GM19238 (cell line): ENCODE results near the gene STXBP4.

Experiments
- DNase-seq: peaks from one replicate; pipeline ENCODE4 v3.0.0; 2011; ENCODE audit warnings: low spot score; ENCODE audit not compliant: insufficient read length

STXBP4 gene

GRCh38 chr17:55116440-55116914 is 147.9 kb downstream of the STXBP4 start:
- no peak for DNase-seq

- DNase-seq, result no peak
These were observed 148.6 kb downstream of the STXBP4 start for GRCh38 chr17:55117164-55117563.

DNA sequence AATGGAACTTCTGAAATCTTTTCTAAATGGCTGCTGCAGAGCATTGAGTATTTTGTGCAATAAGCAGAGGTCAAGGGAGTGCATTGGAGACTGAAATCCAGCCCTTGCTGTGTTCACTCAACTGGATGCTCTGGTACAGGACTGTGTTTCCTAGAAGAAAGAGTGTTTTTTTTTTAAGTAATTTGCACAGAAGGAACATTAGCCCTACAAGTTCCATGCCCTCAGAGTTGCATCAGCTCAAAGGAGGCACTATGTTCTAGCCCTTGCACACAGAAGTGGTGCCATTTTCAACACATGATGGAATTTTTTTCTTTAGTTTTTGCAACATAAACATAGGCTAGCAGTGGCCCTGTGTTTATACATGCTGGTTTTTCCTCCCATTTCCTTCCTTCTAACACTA is 152.1 kb downstream of the STXBP4 start:
- DNase-seq, result no peak

DNA sequence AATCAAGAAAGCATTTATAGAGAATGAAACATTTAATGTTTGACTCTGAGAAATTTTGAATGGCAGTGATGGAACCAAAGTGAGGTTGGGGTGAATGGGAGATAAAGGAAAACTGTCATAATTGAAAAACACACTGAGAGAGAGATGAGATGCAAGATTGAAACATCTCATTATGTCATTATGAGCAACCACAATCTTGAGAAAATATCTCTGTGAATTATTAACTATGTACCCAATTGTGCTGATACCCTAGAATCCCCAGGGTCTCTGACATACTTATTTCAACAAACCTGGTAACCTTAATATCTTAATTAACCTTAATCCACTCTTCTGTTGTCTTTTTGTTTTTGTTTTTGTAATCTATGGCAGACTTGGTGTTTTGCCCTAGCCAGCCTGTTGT is 152.7 kb downstream of the STXBP4 start:
- no peak for DNase-seq

DNA sequence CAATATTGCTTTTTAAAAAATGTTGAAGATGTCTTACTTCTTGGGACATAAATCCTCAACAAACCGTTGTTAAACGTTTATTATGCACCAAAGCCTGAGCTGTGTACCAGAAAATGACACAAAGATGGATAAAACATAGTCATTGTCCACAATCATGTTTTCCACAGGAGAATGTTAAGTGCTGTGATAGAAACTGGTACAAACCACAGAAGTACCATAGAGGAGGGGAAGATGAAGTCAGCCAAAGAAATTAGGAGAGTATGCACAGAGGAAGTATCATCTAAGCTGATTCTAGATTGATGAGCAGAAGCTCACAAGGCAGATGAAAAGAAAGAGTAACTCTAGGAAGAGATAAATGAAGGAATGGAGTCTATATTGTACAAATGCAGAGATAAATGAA is 153.5 kb downstream of the STXBP4 start:
- no peak for DNase-seq

GRCh38 chr17:55124730-55125360 is 156.3 kb downstream of the STXBP4 start:
- no peak for DNase-seq

DNA sequence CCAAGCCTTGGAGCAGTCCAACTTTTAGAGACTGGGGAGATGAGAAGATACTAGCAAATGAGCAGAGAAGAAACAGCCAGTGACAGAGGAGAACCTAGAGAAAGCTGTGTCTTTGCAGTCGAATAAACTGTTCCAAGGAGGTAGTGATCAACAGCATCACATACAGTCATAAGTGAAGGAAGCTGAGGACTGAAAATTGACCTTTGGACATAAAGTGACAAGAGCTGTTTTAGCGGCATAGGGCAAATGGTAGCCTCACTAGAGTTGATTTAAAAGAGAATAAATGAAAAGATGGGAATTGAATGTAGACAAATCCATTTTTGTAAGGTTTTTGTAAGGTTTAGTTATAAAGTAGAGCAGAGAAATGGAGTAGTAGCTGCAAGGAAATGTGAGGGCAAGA is 165.0 kb downstream of the STXBP4 start:
- no peak for DNase-seq

DNA sequence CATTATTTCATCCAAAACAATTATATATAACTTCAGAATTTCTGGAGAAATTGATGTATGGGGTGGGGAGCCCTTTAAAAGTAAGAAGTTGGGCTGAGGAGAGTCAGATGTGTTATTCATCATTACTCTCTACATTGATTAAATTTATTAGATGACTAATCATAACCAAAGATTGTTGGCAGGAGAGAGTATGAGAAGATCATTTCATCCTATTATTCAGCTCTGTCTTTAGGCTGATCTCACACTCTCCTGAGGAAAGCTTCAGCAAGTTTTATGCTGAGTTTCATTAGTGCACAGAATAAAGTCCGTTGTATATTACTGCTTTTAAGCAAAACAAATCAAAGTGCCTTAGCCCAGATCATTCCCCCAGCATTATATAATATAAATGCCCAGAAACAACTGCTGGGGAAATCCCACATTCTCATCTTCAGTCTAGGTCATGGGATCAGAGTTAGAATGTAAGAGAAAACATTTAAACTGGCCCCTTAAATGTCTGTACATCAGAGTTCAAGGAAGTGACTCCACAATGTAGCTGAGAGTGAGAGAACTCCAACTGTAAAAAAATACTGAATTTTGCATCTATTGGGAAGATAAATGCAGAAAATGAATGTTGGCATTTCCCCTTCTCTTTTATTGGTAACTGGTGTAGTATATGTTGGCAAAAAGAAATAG is 166.1 kb downstream of the STXBP4 start:
- no peak for DNase-seq

DNA sequence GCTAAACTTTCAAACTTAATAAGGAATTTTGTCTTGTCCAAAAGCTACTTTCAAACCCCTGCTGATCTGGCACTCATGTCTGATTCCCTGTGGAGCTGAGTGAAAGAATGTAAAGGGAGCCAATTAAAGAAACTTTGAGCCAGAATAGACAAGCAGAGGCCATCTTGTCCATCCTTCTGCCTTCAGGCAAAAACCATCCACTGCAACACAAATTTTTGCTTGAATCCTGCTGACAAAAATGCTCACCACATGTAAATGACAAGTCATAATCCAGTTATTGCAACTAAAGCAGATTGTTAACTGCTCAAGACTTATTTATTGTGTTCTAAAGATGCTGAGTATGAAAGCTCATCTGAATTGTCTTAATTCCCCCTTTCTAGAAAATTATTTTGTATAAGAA is 172.2 kb downstream of the STXBP4 start:
- DNase-seq, result no peak

GRCh38 chr17:55144518-55144917 is 176.0 kb downstream of the STXBP4 start:
- no peak for DNase-seq

DNA sequence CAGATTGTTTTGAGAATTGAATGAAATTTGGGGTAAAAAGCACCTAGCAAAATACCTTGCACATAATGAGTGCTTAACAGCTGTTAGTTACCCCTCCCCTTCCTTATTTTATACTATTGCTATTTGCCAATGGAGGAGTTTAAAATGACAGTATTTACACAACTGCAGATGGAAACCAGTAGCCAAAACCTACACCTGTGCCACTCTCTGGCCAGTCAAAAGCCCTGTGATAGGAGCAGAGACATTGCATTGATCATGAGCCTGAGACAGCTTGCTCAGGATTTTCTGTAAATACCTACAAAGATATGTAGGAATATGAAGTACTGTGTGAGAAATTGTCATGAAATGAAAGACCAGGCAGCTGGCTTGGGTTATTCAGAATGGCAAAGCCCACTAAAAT is 180.9 kb downstream of the STXBP4 start:
- DNase-seq, result no peak

- no peak for DNase-seq
These were observed 183.7 kb downstream of the STXBP4 start for GRCh38 chr17:55152236-55152635.

DNA sequence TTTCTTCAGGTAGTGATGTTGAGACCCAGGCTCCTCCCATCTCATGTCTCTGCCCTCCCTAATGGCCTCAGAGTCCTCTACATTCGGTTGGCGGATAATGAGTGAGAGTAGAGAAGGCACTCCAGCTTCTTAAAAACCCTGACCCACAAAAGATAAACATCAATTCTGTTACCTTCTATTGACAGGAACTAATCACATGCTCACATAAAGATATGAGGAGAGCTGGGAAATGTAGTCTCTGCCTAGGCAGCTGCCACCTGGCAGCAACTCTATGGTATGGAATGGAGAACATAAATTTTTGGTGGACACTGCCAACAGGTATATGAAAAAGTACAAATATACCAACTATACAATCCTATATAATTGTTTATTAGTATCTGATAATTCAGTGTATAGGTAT is 185.5 kb downstream of the STXBP4 start:
- no peak for DNase-seq

DNA sequence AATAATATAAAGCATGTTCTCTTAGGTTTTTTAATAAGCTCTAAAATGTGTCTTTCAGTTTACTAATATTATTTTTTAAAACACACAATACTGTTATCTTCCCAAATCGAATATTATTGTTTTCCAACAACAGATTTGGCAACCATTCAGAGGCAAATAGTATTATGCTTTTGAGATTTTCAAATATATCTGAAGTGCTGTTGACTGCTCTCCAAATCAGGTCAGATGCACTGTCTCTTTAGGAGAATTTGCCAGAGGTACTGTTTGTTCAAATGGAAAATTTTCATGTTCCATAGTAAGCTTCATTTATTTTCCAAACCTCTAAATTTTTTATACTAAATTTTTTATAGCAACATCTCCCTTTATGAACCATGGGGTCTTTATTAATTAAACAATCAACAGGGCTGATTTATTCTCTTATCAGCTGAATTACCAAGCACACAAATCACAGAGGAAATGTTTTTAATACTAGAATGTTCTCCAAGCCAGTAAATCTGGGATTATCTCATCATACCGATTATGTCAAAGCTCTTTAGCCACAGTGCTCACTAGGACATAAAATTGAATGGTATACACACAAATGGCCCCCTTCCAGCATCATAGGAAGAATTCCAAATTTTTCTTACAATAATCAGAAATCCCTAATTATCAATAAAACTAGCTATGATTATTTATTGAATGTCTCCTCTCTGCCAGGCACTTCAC is 187.4 kb downstream of the STXBP4 start:
- DNase-seq, result no peak

GRCh38 chr17:55157165-55157564 is 188.6 kb downstream of the STXBP4 start:
- no peak for DNase-seq

DNA sequence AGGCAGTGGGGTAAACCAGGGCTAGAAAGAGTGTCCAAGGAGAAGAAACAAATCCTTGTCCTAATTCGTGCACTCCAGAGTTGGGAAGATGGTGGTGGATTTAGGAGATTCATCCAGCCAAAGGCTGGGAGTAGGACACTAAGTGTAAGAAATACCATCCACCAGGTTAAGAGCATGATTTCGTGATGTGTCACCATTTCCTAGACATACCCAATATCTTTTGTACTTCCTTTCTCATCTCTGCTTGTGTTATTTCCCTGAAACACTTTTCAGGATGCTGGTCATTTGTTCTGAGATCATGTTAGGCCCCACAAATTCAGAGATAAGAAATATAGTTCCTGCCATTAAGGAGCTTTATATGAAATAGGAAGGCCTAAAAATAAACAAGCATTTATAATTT is 189.9 kb downstream of the STXBP4 start:
- no peak for DNase-seq

GRCh38 chr17:55159251-55159650 is 190.7 kb downstream of the STXBP4 start:
- no peak for DNase-seq

DNA sequence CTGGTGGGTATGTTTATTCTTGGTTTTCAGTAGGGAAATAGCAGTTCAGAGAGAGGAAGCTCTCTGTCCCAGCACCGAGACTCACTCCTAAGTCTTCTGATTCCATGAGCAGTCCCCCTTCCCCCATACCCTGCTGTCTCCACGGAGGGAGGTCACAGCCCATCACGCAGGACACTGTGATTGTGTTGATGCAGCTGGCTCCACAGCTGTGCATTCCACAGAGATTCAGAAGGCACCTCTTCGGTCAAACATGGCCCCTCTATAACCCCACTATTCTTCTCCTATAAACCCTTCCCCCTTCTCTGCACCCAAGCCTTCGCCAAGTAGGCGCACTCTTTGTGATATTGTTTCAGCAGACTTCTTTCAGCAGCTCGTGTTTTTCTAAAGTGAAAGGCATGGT is 191.9 kb downstream of the STXBP4 start:
- no peak for DNase-seq

DNA sequence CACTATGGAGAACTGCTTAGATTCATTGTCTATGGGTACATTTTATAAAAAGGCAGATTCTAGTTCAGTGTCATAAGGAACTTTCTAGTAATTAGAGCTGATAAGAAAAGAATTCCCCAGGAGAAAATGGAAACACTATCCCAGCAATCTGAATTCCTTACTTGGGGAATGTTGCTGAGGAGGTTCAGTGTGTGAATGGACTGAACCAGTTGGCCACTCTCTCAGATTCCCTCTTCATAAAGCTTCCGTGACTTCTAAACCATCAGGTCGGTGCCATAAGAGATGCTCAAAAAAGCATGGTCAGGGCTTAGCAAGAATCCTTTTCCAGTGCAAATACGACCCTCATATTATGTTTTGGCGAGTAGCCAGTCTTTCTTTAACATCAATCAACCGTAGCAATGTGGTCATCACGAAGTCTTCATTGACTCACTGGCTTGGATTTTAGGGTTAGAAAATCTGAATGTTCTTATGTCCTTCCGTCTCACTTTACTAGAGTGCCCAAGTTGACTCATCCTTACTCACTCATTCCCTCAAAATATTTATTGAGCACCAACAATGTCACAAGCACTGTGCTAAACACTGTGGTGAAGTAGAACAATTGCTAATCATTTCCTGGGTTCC is 193.5 kb downstream of the STXBP4 start:
- DNase-seq, result no peak

GRCh38 chr17:55162556-55162946 is 194.0 kb downstream of the STXBP4 start:
- no peak for DNase-seq

DNA sequence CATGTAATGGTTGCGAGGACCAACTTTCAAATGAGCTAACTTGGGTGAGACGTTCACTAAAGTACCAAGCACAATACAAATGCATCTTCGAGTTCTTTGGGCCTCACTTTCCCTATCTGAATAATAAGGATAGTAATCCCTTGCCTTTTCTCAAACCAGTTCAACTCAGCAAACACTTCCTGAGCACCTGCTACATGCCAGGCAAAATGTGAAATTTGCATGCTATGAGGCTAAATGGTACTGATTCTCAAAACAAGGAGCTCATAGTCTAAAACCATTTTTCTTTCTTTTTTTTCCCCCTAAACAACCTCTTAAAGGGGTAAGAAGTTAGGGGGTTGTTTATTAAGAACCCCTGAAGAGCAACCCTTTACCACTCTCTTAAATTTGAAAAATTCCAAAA is 194.8 kb downstream of the STXBP4 start:
- DNase-seq, result no peak

DNA sequence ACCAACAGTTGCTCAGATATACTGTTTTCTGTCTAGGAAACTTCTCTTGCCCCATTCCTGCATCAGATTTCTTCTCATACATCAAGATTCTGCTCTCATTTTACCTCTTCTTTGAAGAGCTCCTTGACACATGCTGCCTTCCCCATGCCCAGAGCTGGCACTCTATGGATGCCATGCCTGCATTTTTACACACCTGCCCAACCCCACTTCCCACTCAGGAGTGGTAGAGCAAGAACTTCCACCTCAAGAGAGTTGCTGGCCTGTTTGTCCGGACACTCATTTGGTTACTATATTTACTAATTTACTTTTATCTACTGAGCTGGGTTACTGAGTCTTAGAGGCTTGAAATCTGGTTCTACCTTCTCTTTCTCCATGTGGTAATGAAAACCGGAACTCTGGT is 197.9 kb downstream of the STXBP4 start:
- DNase-seq, result no peak
